Kidney epithelial cell (primary cell): Measurements from ENCODE around the gene TMEM40. TPM values are rescaled to one million over a fixed set of nuclear protein-coding genes. Genes with fewer than 3 reads are reported as not detected.

ENCODE experiments used
- DNase-seq: peaks from one replicate; pipeline ENCODE4 v3.0.0-alpha.2; 2010; ENCODE audit warnings: low read depth
- H3K27me3 ChIP-seq: 2 replicates; pipeline ENCODE4 v1.6.0; 2011; ENCODE audit warnings: low read length; ENCODE audit not compliant: control insufficient read depth, insufficient read depth
- H3K36me3 ChIP-seq: 2 replicates; pipeline ENCODE4 v1.5.1; 2011; ENCODE audit warnings: low read length; ENCODE audit not compliant: control insufficient read depth, insufficient read depth
- H3K4me3 ChIP-seq: 2 replicates; pipeline ENCODE4 v1.5.1; 2011; ENCODE audit warnings: low read depth, mild to moderate bottlenecking, control low read depth, low read length
- CTCF ChIP-seq: IDR thresholded peaks from 2 replicates; pipeline ENCODE4 v1.5.1; 2011; ENCODE audit warnings: mild to moderate bottlenecking, moderate library complexity, low read length, control low read depth, inconsistent platforms; ENCODE audit not compliant: insufficient read depth, poor library complexity, severe bottlenecking
- total RNA-seq: library from RNA; depleted of rRNA; stranded (reverse); fragments of >200 nt; gene quantifications from 2 replicates; pipeline ENCODE4 v1.2.3, GENCODE V29; 2015

Gene TMEM40
- total RNA-seq, 1 donor from 2014 or later = 5.3 TPM

GRCh38 chr3:12733566-12733965 is 25.5 kb downstream of the TMEM40 start:
- Histone ChIP-seq H3K36me3 (no peaks in the 10 kb centered on the region), H3K4me3 (no peak overlapping the region), H3K27me3 (no peaks in the 10 kb centered on the region)
- no peak for DNase-seq
- no peak for TF ChIP-seq CTCF

GRCh38 chr3:12730506-12731242 is 28.4 kb downstream of the TMEM40 start:
- Histone ChIP-seq H3K36me3 (no peaks in the 10 kb centered on the region), H3K27me3 (no peaks in the 10 kb centered on the region), H3K4me3 (no peak overlapping the region)
- no peak for TF ChIP-seq CTCF
- DNase-seq = no peak

- H3K4me3 ChIP-seq = no peak overlapping the region
- H3K27me3 ChIP-seq = no peaks in the 10 kb centered on the region
- no peak for TF ChIP-seq CTCF
- no peaks in the 10 kb centered on the region for H3K36me3 ChIP-seq
- no peak for DNase-seq
These were observed 29.9 kb downstream of the TMEM40 start for GRCh38 chr3:12729051-12729651.

GRCh38 chr3:12727937-12728336 is 31.1 kb downstream of the TMEM40 start:
- TF ChIP-seq CTCF = no peak

GRCh38 chr3:12727481-12727880 is 31.6 kb downstream of the TMEM40 start:
- TF ChIP-seq CTCF = no peak
- no peak overlapping the region for H3K4me3 ChIP-seq
- no peaks in the 10 kb centered on the region for H3K36me3 ChIP-seq
- DNase-seq = no peak
- no peaks in the 10 kb centered on the region for H3K27me3 ChIP-seq

More at GRCh38 chr3:12727937-12728336, 31.1 kb downstream of the TMEM40 start:
- H3K4me3 ChIP-seq = no peak overlapping the region
- no peak for DNase-seq
- H3K27me3 ChIP-seq = no peaks in the 10 kb centered on the region
- no peaks in the 10 kb centered on the region for H3K36me3 ChIP-seq
